Cardiac septum (tissue), 1 donor: ENCODE results near the gene KRTAP9-9. TPM values are rescaled to one million over a fixed set of nuclear protein-coding genes. Genes with fewer than 3 reads are reported as not detected.
A peak's percentile ranks its signal among the peaks of the same experiment; 100 is the strongest.
"Not testable (repeated sequence)": the region's sequence is repeated elsewhere in the genome, so short reads cannot be mapped to it uniquely, and the experiment has no call there.

Experiments used
- DNase-seq: peaks from one replicate; pipeline ENCODE4 v3.0.0-alpha.2; 2020; ENCODE audit warnings: low spot score
- intact Hi-C: fragments of 100-400 bp; cut with DNase I; formaldehyde crosslinking; loops from one replicate; pipeline ENCODE4 v1.14.0; 2022
- total RNA-seq: library from RNA; stranded (reverse); fragmentation: NEBNext Ultra II Directional; extraction: Animal tissue kit (Norgen Biotek cat#: 25700); gene quantifications from one replicate; pipeline ENCODE4 v1.2.1, GENCODE V29; 2021
- donor health status: DM: no; HTN: no; CAD: no.

The KRTAP9-9 gene
- total RNA-seq, 1 donor from 2014 or later: not detected

DNA sequence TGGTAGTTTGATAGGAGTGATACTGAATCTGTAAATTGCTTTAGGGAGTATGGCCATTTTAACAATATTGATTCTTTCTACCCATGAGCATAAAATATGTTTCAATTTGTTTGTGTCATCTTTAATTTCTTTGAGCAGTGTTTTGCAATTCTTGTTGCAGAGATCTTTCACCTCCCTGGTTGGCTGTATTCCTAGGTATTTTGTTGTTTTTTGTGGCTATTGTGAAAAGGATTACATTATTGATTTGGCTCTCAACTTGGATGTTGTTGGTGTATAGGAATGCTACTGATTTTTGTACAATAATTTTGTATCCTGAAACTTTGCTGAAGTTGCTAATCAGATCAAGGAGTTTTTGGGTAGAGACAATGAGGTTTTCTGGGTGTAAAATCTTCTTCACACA, 3.2 kb downstream of the KRTAP9-9 start:
- no peak for DNase-seq
- intact Hi-C loops: no loop called here

DNA sequence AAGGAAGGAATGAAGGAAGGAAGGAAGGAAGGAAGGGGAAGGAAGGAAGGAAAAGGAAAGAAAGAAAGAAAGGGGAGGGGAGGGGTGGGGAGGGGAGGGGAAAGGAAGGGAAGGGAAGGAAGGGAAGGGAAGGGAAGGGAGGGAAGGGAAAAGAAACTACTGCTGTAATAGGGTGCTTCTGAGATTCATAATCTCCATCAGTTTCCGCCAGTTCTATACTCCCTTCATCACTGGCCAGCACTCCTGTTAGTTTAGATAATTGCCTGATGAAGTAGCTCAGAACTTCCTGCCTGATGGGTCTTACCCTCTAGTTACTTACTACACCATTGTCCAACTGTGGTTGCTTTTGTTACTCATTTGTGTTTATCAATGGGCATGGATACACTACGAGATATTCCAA, 8.0 kb downstream of the KRTAP9-9 start:
- intact Hi-C loops: no loop called here
- DNase-seq: no peak

DNA sequence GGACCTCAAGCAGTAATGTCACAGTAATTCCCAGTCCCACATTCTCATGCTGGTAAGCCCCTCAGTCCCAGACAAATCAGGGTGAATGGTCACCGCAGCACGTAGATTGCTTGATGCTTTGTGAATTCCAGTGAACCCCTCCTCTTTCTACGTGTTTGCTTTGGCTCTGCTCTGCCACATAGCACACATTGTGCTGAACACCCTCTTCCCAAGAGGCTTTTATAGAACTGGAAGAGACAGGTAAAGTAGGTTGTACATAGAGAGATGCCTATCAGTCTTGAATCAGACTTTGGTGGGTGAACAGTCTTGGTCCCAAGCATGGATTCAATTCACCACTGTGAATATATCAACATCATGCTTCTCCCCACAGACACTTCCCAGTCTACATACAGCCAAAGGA, 9.4 kb downstream of the KRTAP9-9 start:
- intact Hi-C loops: no loop called here
- no peak for DNase-seq

DNA sequence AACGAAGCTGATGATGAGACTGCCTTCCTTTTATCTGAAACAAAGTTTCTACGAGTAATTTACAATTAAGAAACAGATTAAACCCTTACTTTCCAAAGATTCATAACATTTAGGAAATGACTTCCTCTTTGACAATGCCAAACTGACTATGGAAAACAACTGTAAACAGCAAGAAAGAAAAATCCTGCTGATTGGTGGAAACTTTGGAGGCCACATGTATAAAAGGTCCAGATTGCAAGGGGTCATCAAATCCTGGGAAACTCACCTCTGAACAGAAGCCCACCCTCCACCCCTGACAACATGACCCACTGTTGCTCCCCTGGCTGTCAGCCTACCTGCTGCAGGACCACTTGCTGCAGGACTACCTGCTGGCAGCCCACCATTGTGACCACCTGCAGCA, 9.9 kb downstream of the KRTAP9-9 start, which contains the start of gene KRTAP9-6:
KRTAP9-6 (plus strand) TSS at position 301 of the 400 bp plus-strand sequence; CDS start at position 301, 0 bp downstream.
- intact Hi-C loops: no loop called here
- DNase-seq: no peak

DNA sequence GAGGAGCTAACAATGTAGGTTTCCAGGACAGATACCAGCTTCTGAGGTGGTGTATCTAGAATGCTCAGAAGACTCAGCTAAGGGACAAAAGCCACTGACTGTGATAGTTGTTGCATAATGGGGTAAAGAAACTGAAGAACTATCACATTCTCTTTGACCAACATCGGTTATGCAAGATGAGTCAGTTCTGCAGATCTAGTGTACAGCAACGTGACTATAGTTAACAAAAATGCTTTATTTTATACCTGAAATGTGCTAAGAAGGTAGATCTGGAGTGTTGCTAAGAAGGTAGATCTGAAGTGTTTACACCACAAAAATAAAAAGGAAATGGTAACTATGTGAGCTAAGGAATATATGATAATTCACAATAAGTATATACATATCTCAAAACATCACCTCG, 12.5 kb downstream of the KRTAP9-9 start:
- no peak for DNase-seq
- intact Hi-C loops: no loop called here

DNA sequence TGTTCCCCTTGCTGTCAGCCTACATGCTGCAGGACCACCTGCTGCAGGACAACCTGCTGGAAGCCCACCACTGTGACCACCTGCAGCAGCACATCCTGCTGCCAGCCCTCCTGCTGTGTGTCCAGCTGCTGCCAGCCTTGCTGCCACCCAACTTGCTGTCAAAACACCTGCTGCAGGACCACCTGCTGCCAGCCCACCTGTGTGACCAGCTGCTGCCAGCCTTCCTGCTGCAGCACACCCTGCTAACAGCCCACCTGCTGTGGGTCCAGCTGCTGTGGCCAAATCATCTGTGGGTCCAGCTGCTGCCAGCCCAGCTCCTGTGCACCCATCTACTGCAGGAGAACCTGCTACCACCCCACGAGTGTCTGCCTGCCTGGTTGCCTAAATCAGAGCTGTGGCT, 16.1 kb downstream of the KRTAP9-9 start:
- intact Hi-C loops, DNase-seq: not testable (repeated sequence)

DNA sequence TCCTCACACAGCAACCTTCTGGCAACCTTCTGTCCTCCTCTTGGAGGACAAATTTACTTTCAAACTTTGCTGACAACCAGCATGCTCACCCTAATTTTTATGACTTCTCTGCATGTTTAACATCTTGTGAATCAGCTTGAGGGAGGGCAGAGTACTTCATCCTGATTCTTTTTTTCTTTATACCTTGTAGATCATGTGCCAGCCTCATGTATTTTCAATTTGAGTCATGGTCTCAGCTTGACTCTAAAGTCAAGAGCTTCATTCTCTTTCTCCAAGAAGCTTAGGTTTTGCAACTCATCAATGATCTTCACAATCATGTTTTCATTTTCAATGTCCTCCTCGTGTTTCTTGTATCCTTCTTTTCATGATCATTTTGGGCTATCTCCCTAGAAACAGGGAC, 16.7 kb downstream of the KRTAP9-9 start:
- intact Hi-C loops: no loop called here
- DNase-seq: no peak

DNA sequence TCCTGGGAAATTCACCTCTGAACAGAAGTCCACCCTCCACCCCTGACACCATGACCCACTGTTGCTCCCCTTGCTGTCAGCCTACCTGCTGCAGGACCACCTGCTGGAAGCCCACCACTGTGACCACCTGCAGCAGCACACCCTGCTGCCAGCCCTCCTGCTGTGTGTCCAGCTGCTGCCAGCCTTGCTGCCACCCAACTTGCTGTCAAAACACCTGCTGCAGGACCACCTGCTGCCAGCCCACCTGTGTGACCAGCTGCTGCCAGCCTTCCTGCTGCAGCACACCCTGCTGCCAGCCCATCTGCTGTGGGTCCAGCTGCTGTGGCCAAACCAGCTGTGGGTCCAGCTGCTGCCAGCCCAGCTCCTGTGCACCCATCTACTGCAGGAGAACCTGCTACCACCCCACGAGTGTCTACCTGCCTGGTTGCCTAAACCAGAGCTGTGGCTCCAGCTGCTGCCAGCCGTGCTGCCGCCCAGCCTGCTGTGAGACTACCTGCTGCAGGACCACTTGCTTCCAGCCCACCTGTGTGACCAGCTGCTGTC, 20.5 kb downstream of the KRTAP9-9 start, which contains the start of gene KRTAP9-7:
KRTAP9-7 (plus strand) TSS at position 51 of the 543 bp plus-strand sequence; CDS start at position 51, 0 bp downstream.
- intact Hi-C loops, DNase-seq: not testable (repeated sequence)

DNA sequence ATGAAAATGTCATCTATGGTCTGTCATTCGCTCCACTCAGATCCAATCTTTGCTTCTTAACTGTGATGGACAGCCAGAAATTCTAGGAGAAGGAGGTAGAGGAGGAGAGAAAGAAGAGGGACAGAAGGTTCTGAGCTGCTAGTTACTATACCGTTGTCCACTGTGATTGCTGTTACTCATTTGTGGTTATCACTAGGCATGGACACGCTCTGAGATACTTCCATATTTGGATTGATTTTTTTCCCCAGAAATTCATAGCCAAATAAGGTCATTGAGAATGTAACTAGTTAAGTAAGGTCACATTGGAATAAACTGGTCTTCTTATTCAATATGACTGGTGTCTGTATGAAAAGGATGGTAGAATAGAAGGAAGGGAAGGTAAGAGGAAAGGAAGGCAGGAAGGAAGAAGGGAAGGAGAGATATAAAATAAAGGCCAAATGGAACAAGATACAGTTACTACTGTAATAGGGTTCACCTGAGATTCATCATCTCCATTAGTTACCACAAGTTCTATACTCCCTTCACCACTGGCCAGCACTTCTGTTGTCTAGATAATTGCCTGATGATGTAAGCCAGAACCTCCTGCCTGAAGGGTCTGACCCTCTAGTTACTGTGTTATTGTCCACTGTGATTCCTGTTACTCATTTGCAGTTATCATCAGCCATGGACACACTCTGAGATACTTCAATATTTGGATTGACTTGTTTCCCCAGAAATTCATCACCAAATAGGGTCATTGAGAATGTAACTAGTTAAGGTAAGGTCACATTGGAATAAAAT, 23.2 kb downstream of the KRTAP9-9 start:
- intact Hi-C loops: no loop called here

DNA sequence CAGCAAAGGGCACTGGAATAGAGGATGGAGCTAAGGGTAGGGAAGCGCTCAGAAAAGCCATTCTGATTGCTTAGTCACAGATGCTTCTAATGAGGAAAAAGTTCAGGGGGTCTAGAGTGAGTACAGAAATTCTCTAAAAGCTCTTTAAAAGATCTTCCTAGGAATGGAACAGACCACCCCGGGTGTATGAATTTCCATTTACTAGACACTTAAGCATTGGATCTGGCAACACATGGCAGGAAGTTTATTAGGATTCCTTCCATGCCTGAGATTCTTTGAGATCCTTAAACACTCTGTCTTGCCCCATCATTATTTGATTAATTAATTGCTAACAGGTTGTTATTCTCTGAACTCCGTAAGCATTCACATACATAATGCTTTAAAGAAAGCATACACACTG, 28.9 kb downstream of the KRTAP9-9 start:
- DNase-seq: no peak
- intact Hi-C loops: no loop called here

More for the DNA sequence above, 23.2 kb downstream of the KRTAP9-9 start:
- no peak for DNase-seq

DNA sequence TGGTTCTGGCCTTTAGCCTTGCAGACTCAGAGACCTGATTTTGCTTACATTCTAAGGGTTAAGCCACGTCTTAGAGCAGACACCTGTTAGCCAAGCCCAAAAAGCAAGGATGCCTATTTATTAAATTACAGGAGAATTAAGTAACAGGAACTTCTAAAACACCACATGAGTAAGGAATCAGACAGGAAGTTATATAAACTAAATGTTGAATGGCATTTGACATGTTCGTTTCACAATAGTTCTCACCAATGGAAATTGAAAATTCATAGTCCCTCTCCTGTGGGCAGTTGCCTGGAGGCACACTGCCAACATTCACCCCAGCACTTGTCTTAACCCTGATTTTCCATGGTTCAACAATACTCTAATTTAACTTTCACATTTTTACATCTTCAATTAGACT, 29.4 kb downstream of the KRTAP9-9 start:
- no peak for DNase-seq
- intact Hi-C loops: no loop called here

DNA sequence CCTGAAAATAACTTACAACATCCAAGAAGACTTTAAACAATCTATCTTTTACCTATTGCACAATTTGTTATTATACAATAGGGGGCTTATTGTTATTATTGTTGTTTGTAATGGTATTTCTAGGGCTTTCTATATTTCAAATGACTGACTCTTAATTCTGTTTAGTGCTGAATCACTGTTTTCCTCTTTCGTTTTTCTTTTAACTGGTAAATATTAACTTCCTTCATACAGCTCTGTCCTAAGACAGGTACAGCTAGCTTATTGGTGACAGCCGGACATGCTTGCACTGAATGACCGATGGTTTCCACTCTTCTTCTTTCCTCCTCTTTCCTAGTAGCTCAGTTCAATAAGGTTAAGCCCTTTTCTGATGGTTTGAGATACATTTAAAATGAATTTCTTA, 31.9 kb downstream of the KRTAP9-9 start:
- DNase-seq: no peak
- intact Hi-C loops: no loop called here

DNA sequence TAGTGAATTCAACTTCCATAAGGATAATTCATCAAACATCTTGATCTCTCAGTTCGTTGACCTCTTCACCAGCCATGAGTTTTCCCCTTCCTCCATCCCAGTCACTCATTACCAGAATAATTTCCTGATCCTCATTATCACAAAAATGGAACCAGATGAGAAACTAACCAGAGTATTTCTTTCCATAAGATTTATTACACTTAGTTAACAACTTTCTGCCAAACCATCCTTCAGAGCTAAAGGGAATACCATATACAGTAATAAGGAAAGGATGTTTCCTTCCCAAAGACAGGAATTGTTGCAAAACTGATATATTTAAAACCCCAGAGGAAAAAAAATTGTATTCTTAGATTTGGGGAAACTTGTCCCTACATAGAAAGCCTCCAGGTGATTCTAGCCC, 38.8 kb downstream of the KRTAP9-9 start:
- intact Hi-C loops: no loop called here
- DNase-seq: no peak

DNA sequence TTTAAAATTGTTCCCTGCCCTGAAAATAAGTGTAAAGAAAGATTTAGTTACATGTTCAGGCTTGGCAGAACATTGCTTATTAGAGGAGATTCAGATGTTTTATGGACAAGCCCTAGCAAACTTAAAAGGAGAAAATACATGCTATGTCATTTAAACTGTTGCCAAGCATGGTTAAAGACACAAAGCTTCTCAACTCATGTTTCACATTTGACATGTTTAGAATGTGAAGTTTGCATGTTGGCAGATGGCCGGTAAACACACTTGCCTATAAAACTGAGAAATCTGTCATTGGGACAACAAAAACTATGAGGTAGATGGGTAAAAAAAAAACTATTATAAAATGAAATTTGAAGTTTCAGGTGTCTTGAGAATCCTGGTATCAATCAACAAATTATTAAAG, 41.7 kb downstream of the KRTAP9-9 start:
- no peak for DNase-seq
- intact Hi-C loops: no loop called here

DNA sequence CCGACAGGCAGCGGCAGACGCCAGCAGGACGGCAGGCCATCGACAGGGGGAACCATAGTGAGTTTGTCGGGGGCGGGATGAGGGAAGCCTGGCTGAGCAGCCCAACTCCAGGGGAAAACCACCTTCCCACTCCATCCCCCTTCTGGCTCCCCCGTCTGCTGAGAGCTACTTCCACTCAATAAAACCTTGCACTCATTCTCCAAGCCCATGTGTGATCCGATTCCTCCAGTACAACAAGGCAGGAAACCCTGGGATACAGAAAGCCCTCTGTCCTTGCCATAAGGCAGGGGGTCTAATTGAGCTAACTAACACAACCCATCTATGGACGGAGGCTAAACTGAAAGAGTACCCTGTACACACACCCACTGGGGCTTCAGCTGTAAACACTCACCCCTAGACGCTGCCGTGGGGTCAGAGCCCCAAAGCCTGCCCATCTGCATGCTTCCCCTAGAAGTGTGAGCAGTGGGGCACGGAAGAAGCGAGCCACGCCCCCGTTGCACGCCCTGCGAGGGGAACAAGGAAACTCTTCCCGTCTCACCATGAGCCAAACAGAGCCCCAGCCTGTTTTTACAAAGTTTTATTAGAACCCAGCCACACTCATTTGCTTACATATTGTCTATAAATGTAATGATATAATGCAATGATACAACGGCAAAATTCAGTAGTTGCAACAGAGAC, 43.4 kb downstream of the KRTAP9-9 start:
- intact Hi-C loops: no loop called here
- no peak for DNase-seq

DNA sequence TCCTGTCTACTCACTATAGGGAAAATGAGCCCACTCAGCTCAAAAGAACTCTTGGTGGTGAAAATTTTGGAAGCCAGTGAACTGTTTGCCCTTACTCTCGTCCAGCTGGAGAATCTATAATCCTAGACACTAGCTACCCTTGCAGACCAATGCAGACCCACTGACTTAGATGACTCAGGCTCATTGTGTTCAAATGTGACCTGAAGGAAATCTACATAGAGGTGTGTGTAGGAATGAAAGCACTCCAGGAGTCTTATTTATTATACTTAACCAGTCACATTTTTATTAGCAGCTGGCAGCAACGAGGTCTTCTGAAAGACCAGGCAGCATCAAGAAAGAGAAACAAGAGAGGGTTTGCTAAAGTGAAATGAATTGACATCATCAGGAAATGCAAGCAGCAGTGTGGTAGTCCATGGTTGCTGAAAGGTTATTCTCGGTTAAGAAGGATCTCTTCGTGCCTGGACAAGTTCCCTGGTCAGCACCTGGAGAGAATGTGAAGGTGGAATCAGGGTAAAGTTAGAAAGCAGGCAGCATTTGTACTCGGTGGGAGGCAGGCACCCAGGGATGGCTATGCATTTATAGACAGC, 46.1 kb downstream of the KRTAP9-9 start:
- no peak for DNase-seq
- intact Hi-C loops: no loop called here

DNA sequence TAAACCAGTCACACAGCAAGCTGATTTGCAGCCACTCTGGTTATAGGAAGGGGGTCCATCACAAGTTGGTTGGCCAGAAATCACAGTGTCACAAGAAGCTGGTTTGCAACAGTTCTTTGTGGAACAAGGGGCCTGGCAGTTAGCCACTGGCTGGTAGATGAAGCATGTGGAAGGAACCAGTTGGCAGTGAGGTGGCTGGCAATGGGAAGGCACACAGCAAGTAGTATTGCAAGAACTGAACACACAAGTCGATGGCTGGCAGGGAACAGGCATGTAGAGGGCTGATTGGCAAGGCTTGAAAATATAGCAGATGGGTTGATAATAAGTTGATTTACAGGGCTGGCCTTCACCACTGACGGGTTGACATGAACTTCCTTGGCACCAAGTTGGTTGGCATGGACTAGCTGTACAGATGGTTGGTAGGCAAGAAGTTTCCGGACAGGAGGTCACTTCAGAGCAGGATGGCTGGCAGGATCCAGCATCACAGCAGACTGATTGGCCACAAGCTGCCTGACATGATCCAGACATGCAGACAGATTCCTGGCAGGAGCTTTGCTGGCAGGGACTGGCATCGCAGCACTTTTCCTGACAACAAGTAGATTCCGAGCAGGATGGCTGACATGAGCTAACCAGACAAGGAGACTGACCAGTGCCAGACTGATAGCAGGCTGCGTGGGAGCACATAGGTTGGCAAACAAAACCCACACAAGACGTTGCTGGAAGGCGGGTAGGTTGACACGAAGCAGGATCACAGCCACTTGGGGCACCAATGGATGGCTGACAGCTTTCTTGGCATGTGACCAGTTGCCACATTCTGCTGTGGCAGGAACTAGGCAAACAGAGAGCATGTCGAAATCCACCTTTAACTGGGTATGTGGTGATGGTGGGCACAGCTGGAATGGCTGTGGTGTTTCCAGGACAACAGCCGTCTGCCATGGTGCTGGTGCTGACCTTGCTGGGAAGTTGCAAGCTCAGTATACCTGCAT, 47.0 kb downstream of the KRTAP9-9 start, which contains the start of gene KRTAP29-1:
KRTAP29-1 (minus strand) TSS at position 936 of the 986 bp plus-strand sequence; CDS start at position 936, 0 bp downstream.
- DNase-seq: peak; percentile 79
- intact Hi-C loops: loop anchor here (2.0 kb wide), 1 partner anchor 163 kb away; no protein-coding TSS in a partner anchor

DNA sequence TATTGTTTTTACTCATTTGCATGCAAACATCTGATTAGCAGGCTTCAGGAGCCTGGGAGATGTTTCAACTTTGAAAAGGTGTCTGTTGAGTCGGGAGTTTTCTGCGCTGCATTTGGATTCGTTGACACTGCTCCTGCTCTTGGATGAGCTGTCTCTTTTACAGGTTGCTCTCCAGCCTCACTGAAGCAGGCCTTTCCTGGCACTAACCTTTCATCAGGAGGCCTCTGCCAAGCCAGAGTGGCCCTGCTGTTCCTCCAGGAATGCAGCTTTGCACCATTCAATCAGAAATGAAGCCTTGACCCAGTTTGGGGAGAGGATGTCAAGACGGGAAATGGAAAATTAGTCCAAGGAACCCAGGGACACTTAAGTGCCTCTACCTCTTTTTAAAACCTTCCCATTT, 47.8 kb downstream of the KRTAP9-9 start:
- intact Hi-C loops: loop anchor here (2.0 kb wide), 1 partner anchor 162 kb away; no protein-coding TSS in a partner anchor
- no peak for DNase-seq

DNA sequence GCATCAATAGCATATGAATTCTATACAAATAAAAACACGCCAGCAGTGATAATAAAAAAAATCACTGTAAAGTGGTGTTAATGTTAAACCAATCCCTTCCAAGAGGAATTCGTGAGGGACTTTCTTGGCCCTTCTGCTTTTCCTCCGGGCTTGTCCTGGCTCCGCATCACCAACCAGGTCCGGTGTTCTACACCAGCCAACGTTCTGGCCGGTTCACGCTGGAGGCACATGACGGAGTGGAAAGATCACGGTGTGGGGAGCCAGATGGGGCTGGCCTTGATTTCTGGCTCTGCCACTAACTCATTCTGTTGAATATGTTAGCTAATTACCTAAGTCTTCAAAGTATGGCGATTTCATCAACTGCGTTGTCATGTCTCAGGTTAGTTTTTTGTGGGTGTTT, 48.9 kb downstream of the KRTAP9-9 start:
- intact Hi-C loops: no loop called here
- no peak for DNase-seq
